ENCODE results near the gene NKX3-2.
A peak's percentile ranks its signal among the peaks of the same experiment; 100 is the strongest.

- TF ChIP-seq POLR2A (IDR thresholded peaks at IDR 0.05; ENCODE audit: control extremely low read depth in 1 of 2, low read depth in 2 of 2, low read length in 2 of 2) (no peak), EP300 (IDR thresholded peaks at IDR 0.05; ENCODE audit: borderline replicate concordance in 1 of 2, low read depth in 2 of 2, low read length in 2 of 2) (no peak), POLR2AphosphoS5 (IDR thresholded peaks at IDR 0.05; ENCODE audit: low read depth, low read length) (no peak), CTCF (IDR thresholded peaks at IDR 0.05; ENCODE audit: control extremely low read depth in 1 of 3, insufficient read depth in 1 of 3, low read depth in 1 of 3, low read length in 3 of 3) (no peak), SRF (IDR thresholded peaks at IDR 0.05; ENCODE audit: low read depth, low read length) (no peak), SIX5 (IDR thresholded peaks at IDR 0.05; ENCODE audit: low read depth, low read length) (no peak), RNF2 (IDR thresholded peaks at IDR 0.05; ENCODE audit: borderline replicate concordance, low read depth, low read length, missing control alignments, poor library complexity, severe bottlenecking) (no peak), JUN (IDR thresholded peaks at IDR 0.05; ENCODE audit: low read depth, low read length) (no peak)
- TF ChIP-seq, protein P1, sequence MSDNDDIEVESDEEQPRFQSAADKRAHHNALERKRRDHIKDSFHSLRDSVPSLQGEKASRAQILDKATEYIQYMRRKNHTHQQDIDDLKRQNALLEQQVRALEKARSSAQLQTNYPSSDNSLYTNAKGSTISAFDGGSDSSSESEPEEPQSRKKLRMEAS (IDR thresholded peaks at IDR 0.05), result peak; percentile 50; the same call in 1 of the 2 replicates
Measured at GRCh38 chr4:13547485-13548041, 3.3 kb upstream of the NKX3-2 start.

Data from H1 (cell line).